Activated naive CD8-positive, alpha-beta T cell (primary cell): ENCODE data around the gene TMEM233.
"Not testable (repeated sequence)": the region's sequence is repeated elsewhere in the genome, so short reads cannot be mapped to it uniquely, and the experiment has no call there.

Experiments used
- H3K27ac Mint-ChIP-seq: one replicate; pipeline ENCODE4 v1.8.0; 2021; ENCODE audit warnings: mixed read lengths
- H3K27me3 Mint-ChIP-seq: one replicate; pipeline ENCODE4 v1.8.0; 2021; ENCODE audit warnings: mixed read lengths
- H3K36me3 Mint-ChIP-seq: one replicate; pipeline ENCODE4 v1.8.0; 2021; ENCODE audit warnings: mixed read lengths
- H3K4me1 Mint-ChIP-seq: one replicate; pipeline ENCODE4 v1.8.0; 2021; ENCODE audit warnings: low read depth, mixed read lengths
- H3K4me3 Mint-ChIP-seq: one replicate; pipeline ENCODE4 v1.8.0; 2021; ENCODE audit warnings: mild to moderate bottlenecking, mixed read lengths
- H3K9me3 Mint-ChIP-seq: one replicate; pipeline ENCODE4 v1.8.0; 2021; ENCODE audit warnings: low read depth, mixed read lengths

The TMEM233 gene

DNA sequence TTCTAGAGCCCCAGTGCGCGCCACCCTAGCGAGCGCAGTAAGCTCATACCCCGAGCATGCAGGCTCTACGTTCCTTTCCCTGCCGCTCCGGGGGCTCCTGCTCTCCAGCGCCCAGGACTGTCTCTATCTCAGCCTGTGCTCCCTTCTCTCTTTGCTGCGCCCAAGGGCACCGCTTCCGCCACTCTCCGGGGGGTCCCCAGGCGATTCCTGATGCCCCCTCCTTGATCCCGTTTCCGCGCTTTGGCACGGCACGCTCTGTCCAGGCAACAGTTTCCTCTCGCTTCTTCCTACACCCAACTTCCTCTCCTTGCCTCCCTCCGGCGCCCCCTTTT is 791 bp downstream of the TMEM233 start:
- H3K27me3 Mint-ChIP-seq = peaks cover 48% of the 10 kb centered on the region
- H3K36me3 Mint-ChIP-seq = no peaks in the 10 kb centered on the region
- H3K4me3 Mint-ChIP-seq = no peak overlapping the region
- peaks cover 13% of the 10 kb centered on the region for H3K4me1 Mint-ChIP-seq
- H3K27ac Mint-ChIP-seq = no peak overlapping the region
- no peaks in the 10 kb centered on the region for H3K9me3 Mint-ChIP-seq

DNA sequence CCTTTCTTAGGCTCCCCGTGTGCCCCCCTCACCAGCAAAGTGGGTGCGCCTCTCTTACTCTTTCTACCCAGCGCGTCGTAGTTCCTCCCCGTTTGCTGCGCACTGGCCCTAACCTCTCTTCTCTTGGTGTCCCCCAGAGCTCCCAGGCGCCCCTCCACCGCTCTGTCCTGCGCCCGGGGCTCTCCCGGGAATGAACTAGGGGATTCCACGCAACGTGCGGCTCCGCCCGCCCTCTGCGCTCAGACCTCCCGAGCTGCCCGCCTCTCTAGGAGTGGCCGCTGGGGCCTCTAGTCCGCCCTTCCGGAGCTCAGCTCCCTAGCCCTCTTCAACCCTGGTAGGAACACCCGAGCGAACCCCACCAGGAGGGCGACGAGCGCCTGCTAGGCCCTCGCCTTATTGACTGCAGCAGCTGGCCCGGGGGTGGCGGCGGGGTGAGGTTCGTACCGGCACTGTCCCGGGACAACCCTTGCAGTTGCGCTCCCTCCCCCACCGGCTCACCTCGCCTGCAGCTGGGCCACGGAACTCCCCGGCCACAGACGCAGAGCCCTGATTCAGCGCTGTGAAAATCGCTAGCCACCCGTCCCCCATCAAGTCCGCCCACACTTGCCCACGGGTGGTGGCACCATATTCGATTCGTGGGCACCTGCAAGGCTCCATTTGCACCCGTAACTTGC is 1.3 kb downstream of the TMEM233 start:
- Mint-ChIP-seq H3K27me3 (peaks cover 48% of the 10 kb centered on the region), H3K9me3 (no peaks in the 10 kb centered on the region), H3K4me3 (peak overlapping the region; percentile 38), H3K27ac (no peak overlapping the region), H3K4me1 (peaks cover 13% of the 10 kb centered on the region), H3K36me3 (no peaks in the 10 kb centered on the region)

DNA sequence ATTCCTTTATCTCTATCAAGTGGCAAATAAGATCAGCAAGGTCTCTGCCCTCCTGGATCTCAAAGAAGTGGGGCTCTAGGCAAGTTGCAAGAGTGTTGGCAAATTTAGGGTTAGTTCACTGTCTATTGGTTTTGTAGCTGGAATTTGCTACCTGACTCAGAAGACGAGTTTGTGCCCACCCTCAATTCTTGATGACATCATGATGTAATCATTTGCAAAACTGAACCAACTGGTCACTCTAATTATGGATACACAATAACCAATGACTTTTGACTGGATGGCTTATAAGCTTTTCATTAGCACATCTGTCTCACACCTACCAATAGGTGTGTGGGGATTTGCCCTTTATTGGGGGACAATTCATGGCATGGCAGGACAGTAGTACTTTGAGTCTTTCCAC is 4.6 kb downstream of the TMEM233 start:
- no peak overlapping the region for H3K27ac Mint-ChIP-seq
- peaks cover 39% of the 10 kb centered on the region for H3K27me3 Mint-ChIP-seq
- H3K9me3 Mint-ChIP-seq = no peaks in the 10 kb centered on the region
- no peak overlapping the region for H3K4me3 Mint-ChIP-seq
- no peaks in the 10 kb centered on the region for H3K36me3 Mint-ChIP-seq
- H3K4me1 Mint-ChIP-seq = peaks cover 13% of the 10 kb centered on the region

DNA sequence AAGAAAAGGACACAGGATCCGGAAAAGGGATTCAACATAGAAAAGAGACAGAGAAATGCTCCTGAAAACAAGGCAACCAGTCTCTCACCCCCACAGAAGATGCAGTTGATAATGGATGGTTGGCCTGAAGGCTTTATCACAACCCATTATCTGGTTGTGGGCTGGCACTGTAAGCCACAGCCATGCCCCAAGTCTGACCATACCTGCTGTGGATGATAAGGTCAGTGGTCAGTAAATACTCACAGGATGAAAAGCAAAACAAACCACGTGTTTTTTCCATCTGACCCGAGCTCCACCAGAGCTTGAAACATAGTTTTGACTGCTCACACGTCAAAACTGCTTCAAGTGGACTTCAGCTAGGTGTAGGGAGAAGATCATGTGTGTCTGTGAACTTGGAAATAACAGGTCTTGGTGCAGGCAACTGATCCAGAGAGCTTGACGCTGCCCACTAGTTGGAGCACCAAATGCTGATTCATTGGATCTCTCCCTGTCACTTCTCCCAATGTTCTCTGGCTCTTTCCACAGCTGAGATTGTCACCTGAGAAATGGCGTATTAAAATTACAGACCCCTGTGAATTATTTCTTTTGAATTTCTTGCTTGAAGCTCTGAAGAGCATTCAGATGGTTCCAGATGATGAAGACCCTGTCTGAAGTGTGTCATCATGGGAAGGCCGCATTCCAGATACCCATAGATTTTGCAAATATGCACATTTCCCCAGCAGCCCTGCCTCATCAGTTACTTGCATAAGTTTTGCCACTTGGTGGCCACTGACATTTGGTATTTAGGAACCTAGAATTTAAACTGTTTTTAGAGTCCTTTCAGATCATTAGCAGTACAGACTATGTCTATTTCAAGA is 8.5 kb downstream of the TMEM233 start:
- Mint-ChIP-seq H3K4me3 (no peak overlapping the region), H3K4me1 (no peaks in the 10 kb centered on the region), H3K27me3 (peaks cover 17% of the 10 kb centered on the region), H3K27ac (no peak overlapping the region), H3K9me3 (no peaks in the 10 kb centered on the region), H3K36me3 (no peaks in the 10 kb centered on the region)

DNA sequence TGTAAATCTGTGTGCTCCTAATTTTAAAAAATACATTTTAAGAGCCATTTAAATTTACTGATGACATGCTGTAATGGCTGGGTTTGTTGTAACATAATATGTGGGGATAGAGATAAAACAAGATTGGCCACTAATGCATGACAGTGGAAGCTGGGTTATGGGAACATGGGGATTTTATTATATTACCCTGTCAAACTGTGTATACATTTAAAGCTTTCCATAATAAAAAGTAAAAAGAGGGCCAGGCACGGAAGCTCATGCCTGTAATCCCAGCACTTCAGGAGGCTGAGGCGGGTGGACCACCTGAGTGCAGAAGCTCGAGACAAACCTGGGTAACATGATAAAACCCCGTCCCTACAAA is 9.1 kb downstream of the TMEM233 start:
- H3K9me3 Mint-ChIP-seq = no peaks in the 10 kb centered on the region
- no peaks in the 10 kb centered on the region for H3K4me1 Mint-ChIP-seq
- no peaks in the 10 kb centered on the region for H3K36me3 Mint-ChIP-seq
- H3K4me3 Mint-ChIP-seq = no peak overlapping the region
- H3K27ac Mint-ChIP-seq = no peak overlapping the region
- peaks cover 14% of the 10 kb centered on the region for H3K27me3 Mint-ChIP-seq

DNA sequence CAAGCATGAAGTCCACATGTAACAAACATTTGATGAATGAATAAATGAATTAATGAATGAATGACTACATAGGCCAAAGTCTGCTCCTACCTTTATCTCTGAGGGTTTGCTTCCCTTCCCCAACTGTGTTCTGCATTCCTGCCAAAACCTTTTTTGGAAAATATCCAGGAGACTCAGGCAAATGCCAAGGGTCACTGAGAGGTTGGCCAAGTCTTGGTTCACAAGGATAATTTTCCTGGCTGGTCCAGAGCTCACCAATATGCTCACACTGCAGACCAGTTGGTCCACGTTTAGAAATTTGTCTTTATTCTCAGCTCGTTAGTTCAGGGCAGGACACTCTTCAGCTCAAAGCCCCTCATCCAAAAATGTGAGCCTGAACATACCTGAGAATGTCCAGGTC is 10.2 kb downstream of the TMEM233 start:
- H3K27ac Mint-ChIP-seq = no peak overlapping the region
- no peaks in the 10 kb centered on the region for H3K4me1 Mint-ChIP-seq
- peaks cover 5% of the 10 kb centered on the region for H3K27me3 Mint-ChIP-seq
- no peaks in the 10 kb centered on the region for H3K9me3 Mint-ChIP-seq
- H3K36me3 Mint-ChIP-seq = no peaks in the 10 kb centered on the region
- H3K4me3 Mint-ChIP-seq = no peak overlapping the region

DNA sequence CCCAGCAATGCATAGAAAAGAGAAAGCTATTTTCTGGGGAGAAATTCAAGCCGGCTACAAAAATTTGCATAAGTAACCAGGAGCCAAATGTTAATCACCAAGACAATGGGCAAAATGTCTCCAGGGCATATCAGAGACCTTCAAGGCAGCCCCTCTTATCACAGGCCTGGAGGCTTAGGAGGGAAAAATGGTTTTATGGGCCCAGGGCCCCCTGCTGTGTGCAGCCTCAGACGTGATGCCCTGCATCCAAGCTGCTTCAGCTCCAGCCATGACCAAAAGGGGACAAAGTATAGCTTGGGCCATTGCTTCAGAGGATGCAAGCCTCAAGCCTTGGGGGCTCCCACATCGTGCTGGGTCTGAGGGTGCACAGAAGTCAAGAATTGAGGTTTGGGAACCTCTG is 15.8 kb downstream of the TMEM233 start:
- Mint-ChIP-seq H3K36me3 (peaks cover 2% of the 10 kb centered on the region), H3K27me3 (peaks cover 12% of the 10 kb centered on the region), H3K4me1 (no peaks in the 10 kb centered on the region), H3K27ac (no peak overlapping the region), H3K9me3 (no peaks in the 10 kb centered on the region), H3K4me3 (no peak overlapping the region)

DNA sequence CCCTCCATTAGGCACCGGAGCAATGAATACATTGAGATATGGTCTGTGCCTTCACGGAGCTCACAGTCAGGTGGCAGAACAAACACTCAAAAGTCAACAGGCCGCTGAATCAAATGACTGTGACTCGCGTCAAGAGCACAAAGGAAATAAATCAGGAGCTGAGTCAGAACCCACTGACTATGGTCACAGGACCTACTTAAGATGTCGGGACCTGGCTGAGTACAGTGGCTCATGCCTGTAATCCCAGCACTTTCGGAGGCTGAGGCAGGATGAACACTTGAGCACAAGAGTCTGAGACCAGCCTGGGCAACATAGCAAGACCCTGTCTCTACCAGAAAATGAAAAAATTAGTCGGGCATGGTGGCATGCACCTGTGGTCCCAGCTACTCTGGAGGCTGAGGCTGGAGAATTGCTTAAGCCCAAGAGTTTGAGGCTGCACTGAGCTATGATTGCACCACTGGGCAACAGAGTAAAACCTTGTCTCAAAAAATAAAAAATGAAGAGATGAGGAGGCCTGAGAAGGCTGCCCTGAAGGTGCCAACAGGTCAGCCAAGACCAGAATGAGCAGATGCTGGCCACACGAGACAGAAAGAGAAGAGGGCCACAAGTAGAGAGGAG is 19.9 kb downstream of the TMEM233 start:
- H3K4me1 Mint-ChIP-seq = no peaks in the 10 kb centered on the region
- no peak overlapping the region for H3K4me3 Mint-ChIP-seq
- no peaks in the 10 kb centered on the region for H3K9me3 Mint-ChIP-seq
- H3K27me3 Mint-ChIP-seq = peaks cover 15% of the 10 kb centered on the region
- no peak overlapping the region for H3K27ac Mint-ChIP-seq
- peaks cover 2% of the 10 kb centered on the region for H3K36me3 Mint-ChIP-seq

DNA sequence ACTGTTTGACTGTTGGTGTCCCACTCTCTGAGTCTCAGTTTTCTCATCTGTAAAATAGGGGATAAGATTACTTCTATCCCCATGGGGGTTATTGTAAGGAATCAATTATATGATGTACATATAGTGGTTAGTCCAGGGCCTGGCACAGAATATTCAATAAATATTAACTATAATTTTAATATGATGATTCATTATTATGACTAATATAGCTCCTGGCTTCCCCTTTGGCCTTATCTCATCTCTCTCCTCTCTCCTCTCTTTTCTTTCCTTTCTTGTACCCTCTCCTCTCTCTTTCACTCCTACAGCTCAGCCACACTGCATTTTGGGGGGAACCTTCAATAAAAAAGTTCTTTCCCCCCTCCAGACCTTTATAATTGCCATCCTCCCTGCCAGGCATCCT is 21.1 kb downstream of the TMEM233 start:
- H3K4me1 Mint-ChIP-seq = no peaks in the 10 kb centered on the region
- H3K36me3 Mint-ChIP-seq = peaks cover 2% of the 10 kb centered on the region
- no peak overlapping the region for H3K4me3 Mint-ChIP-seq
- peaks cover 19% of the 10 kb centered on the region for H3K27me3 Mint-ChIP-seq
- no peak overlapping the region for H3K27ac Mint-ChIP-seq
- H3K9me3 Mint-ChIP-seq = no peaks in the 10 kb centered on the region

DNA sequence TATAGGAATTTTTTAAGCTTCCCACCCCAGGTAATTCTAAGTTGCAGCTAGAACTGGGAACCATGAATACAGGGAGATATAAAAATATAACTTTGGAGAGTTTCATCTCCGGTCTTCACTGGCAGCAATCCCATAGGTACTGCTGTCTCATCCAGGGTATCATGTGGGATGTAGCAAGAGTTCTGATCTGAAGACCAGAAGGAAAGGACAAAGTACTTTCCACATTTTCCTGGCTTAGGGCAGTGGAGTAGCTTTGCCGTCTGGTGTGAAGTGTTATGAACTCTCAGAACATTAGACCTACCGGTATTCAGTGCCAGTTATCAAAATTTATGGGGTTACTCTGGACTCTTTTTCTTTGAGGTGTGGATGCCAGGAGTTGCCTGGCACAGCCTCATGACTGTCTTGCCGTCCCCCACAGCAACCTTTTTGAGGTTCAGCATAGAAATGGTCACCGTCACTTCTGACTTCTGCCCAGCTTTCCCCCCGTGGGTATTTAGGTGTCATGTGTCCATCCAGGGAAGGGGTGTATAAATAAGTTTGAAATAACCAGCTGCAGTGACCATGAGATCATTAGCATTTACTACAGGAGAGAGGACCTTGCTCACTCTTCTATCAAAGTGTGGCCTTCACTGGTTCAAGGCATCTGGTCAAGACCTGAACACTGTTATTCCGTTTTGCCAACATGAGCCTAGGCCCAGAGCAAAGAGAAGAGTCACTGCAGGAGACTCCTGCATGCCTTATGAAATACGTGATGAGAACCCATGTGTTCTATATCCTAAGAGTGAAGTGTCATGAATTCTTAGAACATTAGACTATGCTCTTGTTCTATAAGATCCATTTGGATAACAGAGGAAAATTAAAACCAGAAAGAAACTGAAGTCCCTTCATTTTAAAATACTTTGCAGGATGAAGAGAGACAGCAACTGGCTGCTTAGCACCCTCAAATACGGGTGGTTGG is 22.2 kb downstream of the TMEM233 start:
- Mint-ChIP-seq H3K9me3 (no peaks in the 10 kb centered on the region), H3K27me3 (peaks cover 20% of the 10 kb centered on the region), H3K4me3 (no peak overlapping the region), H3K4me1 (no peaks in the 10 kb centered on the region), H3K27ac (no peak overlapping the region), H3K36me3 (peaks cover 2% of the 10 kb centered on the region)

DNA sequence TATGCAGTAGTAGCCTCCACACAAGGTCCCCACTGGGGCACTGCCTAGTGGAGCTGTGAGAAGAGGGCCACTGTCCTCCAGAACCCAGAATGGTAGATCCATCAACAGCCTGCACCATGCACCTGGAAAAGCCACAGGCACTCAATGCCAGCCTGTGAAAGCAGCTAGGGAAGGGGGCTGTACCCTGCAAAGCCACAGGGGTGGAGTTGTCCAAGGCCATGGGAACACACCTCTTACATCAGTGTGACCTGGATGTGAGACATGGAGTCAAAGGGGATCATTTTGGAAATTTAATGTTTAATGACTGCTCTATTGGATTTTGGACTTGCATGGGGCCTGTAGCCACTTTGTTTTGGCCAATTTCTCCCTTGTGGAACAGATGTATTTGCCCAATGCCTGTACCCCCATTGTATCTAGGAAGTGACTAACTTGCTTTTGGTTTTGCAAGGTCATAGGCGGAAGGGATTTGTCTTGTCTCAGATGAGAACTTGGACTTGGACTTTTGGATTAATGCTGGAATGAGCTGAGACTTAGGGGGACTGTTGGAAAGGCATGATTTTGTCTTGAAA is 24.8 kb downstream of the TMEM233 start:
- peaks cover 24% of the 10 kb centered on the region for H3K27me3 Mint-ChIP-seq
- H3K27ac Mint-ChIP-seq, H3K36me3 Mint-ChIP-seq, H3K9me3 Mint-ChIP-seq, H3K4me1 Mint-ChIP-seq, H3K4me3 Mint-ChIP-seq: not testable (repeated sequence)

DNA sequence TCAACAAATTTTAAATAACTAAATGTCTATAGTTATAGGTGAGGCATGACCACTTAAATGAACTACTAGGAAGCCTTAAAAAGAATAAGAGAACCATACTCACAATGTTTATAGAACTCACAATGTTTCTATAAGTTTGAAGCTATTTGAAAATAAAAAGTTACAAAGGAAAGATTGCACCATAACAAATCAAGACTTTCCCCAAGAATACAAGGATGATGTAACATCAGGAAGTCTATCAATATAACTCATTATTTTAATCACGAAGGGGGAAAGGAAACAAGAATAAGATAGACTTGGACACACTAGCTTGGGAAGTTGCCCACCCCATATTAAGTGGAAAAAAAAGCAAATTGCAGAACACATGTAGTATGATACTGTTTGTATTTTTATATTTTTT is 26.9 kb downstream of the TMEM233 start:
- no peaks in the 10 kb centered on the region for H3K4me1 Mint-ChIP-seq
- no peak overlapping the region for H3K27ac Mint-ChIP-seq
- peaks cover 20% of the 10 kb centered on the region for H3K27me3 Mint-ChIP-seq
- peaks cover 2% of the 10 kb centered on the region for H3K36me3 Mint-ChIP-seq
- H3K4me3 Mint-ChIP-seq = no peak overlapping the region
- H3K9me3 Mint-ChIP-seq = no peaks in the 10 kb centered on the region

DNA sequence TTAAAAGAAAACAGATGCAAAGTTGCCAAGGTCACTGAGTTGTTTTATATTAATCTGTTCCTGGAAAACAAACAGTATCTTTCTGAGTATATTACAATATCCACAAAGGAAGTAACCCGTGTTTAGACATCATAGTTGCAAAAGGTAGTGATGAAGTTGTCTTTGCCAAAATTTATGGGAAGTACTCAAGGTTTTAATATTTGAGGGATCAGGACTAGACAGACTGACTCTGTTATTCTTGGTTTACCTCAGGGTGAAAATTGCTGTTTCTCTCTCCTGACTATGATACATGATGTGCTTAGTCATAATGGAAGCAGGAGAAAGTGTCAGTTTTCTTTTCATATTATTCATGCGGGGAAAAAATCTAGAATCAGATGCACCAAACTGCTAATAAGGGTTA is 28.3 kb downstream of the TMEM233 start:
- Mint-ChIP-seq H3K4me1 (no peaks in the 10 kb centered on the region), H3K27ac (no peak overlapping the region), H3K9me3 (no peaks in the 10 kb centered on the region), H3K36me3 (peaks cover 2% of the 10 kb centered on the region), H3K27me3 (peaks cover 20% of the 10 kb centered on the region), H3K4me3 (no peak overlapping the region)

DNA sequence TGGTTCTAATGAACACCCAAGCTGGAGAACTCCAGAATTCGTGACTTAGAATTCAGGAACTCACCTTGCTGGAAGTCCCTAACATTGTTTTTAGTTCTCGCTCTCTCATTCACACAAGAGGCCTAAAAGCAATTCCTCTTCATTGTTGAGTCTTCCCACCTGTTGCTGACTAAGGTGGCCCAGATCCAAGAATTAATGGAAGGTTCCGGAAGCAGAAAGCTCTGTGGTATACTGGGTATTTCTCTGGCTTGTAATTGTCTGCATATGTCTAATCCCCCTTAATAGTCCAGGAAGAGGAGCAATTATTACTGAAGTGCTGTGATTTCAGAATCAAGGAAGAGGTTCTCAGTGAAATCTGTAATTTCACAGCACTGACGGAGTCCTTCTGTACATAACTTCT is 31.4 kb downstream of the TMEM233 start:
- peaks cover 13% of the 10 kb centered on the region for H3K27me3 Mint-ChIP-seq
- H3K36me3 Mint-ChIP-seq = no peaks in the 10 kb centered on the region
- H3K27ac Mint-ChIP-seq = no peak overlapping the region
- H3K4me1 Mint-ChIP-seq = no peaks in the 10 kb centered on the region
- H3K9me3 Mint-ChIP-seq = no peaks in the 10 kb centered on the region
- no peak overlapping the region for H3K4me3 Mint-ChIP-seq
